ENCODE data around the gene RGS19.

The RGS19 gene

GRCh38 chr20:64073476-64074183 is 5.7 kb downstream of the RGS19 start:
- peaks cover 17% of the 10 kb centered on the region for H3K4me1 ChIP-seq (ENCODE audit: low read depth, poor library complexity, severe bottlenecking)
- H4K20me1 ChIP-seq (ENCODE audit: insufficient read depth), result no peaks in the 10 kb centered on the region
- no peak overlapping the region for H3K9ac ChIP-seq
- no peaks in the 10 kb centered on the region for H3K36me3 ChIP-seq (ENCODE audit: insufficient read depth)
- H3K79me2 ChIP-seq (ENCODE audit: insufficient read depth, low read depth), result no peaks in the 10 kb centered on the region
- no peak for TF ChIP-seq CTCF (conservative IDR thresholded peaks at IDR 0.05; ENCODE audit: low read depth, low read length)
- no peaks in the 10 kb centered on the region for H3K27me3 ChIP-seq (ENCODE audit: insufficient read depth, low read depth)
- H3K27ac ChIP-seq, result no peak overlapping the region
- H2AFZ ChIP-seq (ENCODE audit: low read depth), result no peak overlapping the region
- no peak overlapping the region for H3K4me2 ChIP-seq
- H3K4me3 ChIP-seq (IDR thresholded peaks at IDR 0.05; ENCODE audit: insufficient read depth, low read depth, low read length), result no peak overlapping the region

- TF ChIP-seq CTCF (conservative IDR thresholded peaks at IDR 0.05; ENCODE audit: low read depth, low read length), result no peak
- peaks cover 7% of the 10 kb centered on the region for H3K4me1 ChIP-seq (ENCODE audit: low read depth, poor library complexity, severe bottlenecking)
Measured at GRCh38 chr20:64072498-64073063, 6.7 kb downstream of the RGS19 start.

DNA sequence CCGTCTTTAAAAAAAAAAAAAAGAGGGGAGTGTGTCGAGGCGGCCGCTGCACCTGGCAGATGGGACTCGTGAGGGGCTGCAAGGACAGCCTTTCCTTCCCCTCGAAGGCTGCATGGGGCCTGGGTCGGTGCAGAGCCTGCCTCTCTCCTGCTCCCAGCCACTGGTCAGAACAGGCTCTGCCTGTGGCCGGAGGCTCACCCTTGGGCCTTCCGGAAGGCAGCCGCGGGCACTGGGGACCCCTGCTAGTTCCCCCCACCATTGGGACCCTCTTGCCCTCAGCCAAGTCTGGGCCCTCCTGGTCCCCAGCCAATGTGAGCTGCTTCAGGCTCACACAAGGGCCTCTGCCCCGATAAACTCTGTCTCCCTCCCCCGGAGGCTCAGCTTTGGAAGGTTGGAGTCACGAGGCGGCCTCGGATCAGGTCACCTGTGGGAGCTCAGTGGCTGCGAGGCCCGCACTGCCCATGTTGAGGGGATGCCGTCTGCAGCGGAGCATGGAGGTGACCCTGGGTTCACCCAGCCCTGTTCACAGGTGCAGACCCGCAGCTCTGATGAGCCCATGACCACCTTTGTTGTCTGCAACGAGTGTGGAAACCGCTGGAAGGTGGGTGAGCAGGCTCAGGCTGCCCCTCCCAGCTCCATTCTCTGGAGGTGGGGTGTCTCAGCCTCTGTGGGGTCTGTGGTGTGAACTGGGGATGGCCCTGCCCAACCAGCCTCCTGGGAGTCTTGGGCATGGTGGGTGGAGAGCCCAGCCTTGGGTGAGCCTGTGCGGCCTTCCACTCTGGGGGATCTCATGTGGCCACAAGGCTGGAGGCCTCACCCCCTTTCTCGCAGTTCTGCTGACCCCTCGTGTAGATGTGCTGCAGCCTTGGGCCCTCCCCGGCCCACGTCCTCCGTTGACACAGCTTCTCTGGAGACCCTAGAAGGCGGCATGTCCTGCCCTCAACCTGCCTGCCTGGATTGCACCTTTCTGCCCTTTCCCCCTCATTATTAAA is 7.7 kb downstream of the RGS19 start:
- no peaks in the 10 kb centered on the region for H4K20me1 ChIP-seq (ENCODE audit: insufficient read depth)
- no peak overlapping the region for H3K27ac ChIP-seq
- no peak overlapping the region for H2AFZ ChIP-seq (ENCODE audit: low read depth)
- H3K79me2 ChIP-seq (ENCODE audit: insufficient read depth, low read depth), result no peaks in the 10 kb centered on the region
- no peak overlapping the region for H3K4me2 ChIP-seq
- no peaks in the 10 kb centered on the region for H3K36me3 ChIP-seq (ENCODE audit: insufficient read depth)
- no peaks in the 10 kb centered on the region for H3K27me3 ChIP-seq (ENCODE audit: insufficient read depth, low read depth)
- peaks cover 10% of the 10 kb centered on the region for H3K4me1 ChIP-seq (ENCODE audit: low read depth, poor library complexity, severe bottlenecking)
- no peak overlapping the region for H3K4me3 ChIP-seq (IDR thresholded peaks at IDR 0.05; ENCODE audit: insufficient read depth, low read depth, low read length)
- no peak for TF ChIP-seq CTCF (conservative IDR thresholded peaks at IDR 0.05; ENCODE audit: low read depth, low read length)
- no peak overlapping the region for H3K9ac ChIP-seq

More at GRCh38 chr20:64072498-64073063, 6.7 kb downstream of the RGS19 start:
- Histone ChIP-seq H3K4me2 (no peak overlapping the region), H3K9ac (no peak overlapping the region), H3K4me3 (IDR thresholded peaks at IDR 0.05; ENCODE audit: insufficient read depth, low read depth, low read length) (no peak overlapping the region), H3K27ac (no peak overlapping the region), H3K36me3 (ENCODE audit: insufficient read depth) (no peaks in the 10 kb centered on the region), H3K79me2 (ENCODE audit: insufficient read depth, low read depth) (no peaks in the 10 kb centered on the region), H4K20me1 (ENCODE audit: insufficient read depth) (no peaks in the 10 kb centered on the region), H2AFZ (ENCODE audit: low read depth) (no peak overlapping the region), H3K27me3 (ENCODE audit: insufficient read depth, low read depth) (no peaks in the 10 kb centered on the region)

DNA sequence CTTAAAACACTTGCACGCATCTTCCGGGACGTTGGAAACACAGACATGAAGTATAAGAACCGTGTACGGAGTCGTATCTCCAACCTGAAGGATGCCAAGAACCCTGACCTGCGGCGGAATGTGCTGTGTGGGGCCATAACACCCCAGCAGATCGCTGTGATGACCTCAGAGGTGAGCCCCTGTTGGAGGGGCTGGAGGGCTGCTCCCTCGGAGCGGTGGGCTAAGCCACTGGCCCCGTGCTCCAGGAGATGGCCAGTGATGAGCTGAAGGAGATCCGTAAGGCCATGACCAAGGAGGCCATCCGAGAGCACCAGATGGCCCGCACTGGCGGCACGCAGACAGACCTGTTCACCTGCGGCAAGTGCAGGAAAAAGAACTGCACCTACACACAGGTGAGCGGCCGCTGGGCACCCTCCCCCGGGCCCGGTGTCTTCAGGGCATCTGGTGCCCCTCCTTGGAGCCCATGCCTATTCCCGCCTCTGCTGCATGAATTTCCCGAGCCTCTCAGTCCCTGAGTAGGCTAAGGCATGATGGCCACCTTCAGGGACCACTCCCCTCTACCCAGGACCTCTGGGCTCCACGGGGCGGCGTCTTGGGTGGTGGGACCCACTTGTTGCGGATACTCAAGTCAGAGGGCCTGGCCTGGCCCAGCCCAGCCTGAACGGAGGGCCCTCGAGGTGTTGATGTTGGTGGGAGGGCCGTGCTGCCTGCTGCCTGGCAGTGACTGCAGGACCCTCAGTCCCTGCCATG is 8.9 kb downstream of the RGS19 start:
- H2AFZ ChIP-seq (ENCODE audit: low read depth), result no peak overlapping the region
- H3K36me3 ChIP-seq (ENCODE audit: insufficient read depth), result no peaks in the 10 kb centered on the region
- no peaks in the 10 kb centered on the region for H3K27me3 ChIP-seq (ENCODE audit: insufficient read depth, low read depth)
- no peak overlapping the region for H3K4me3 ChIP-seq (IDR thresholded peaks at IDR 0.05; ENCODE audit: insufficient read depth, low read depth, low read length)
- H3K4me1 ChIP-seq (ENCODE audit: low read depth, poor library complexity, severe bottlenecking), result peaks cover 20% of the 10 kb centered on the region
- H3K27ac ChIP-seq, result no peak overlapping the region
- no peak for TF ChIP-seq CTCF (conservative IDR thresholded peaks at IDR 0.05; ENCODE audit: low read depth, low read length)
- H4K20me1 ChIP-seq (ENCODE audit: insufficient read depth), result no peaks in the 10 kb centered on the region
- no peak overlapping the region for H3K9ac ChIP-seq
- no peaks in the 10 kb centered on the region for H3K79me2 ChIP-seq (ENCODE audit: insufficient read depth, low read depth)
- no peak overlapping the region for H3K4me2 ChIP-seq

All from KMS-11 (cell line).